Right lobe of liver (tissue), 6 donors: Measurements from ENCODE around the gene RGS6. TPM values are rescaled to one million over a fixed set of nuclear protein-coding genes. Genes with fewer than 3 reads are reported as not detected.

ENCODE experiments used
- ATAC-seq, 4 donors: fragments of 200-7000 bp; cut with Tn5 transposase; one replicate each; pipeline ENCODE4 v1.9.1; 2020; ENCODE audit warnings: mild to moderate bottlenecking in 4 of 4, moderate library complexity in 4 of 4
- DNase-seq, 3 donors: peaks; one replicate each; pipeline ENCODE4 v3.0.0-alpha.2; 2020
- H3K27ac ChIP-seq, 3 donors: fragments of 200-600 bp; one replicate each; pipeline ENCODE4 v1.8.0; 2022
- H3K27me3 ChIP-seq, 2 donors: fragments of 200-600 bp; one replicate each; pipeline ENCODE4 v1.8.0; 2022
- H3K36me3 ChIP-seq, 4 donors: fragments of 200-600 bp; sonication (generic) in 1 of 4; one replicate each; pipeline versions ENCODE4 v1.5.1 to v1.8.0; 2017 to 2022; ENCODE audit warnings: control low read depth in 1 of 4
- H3K4me1 ChIP-seq, 4 donors: fragments of 200-600 bp; sonication (generic) in 1 of 4; one replicate each; pipeline versions ENCODE4 v1.5.1 to v1.8.0; 2017 to 2022; ENCODE audit warnings: control low read depth in 1 of 4
- H3K4me3 ChIP-seq, 3 donors: fragments of 200-600 bp; one replicate each; pipeline ENCODE4 v1.8.0; 2022
- H3K9me3 ChIP-seq, 4 donors: fragments of 200-600 bp; sonication (generic) in 1 of 4; one replicate each; pipeline versions ENCODE4 v1.5.1 to v1.8.0; 2017 to 2022; ENCODE audit warnings: control low read depth in 1 of 4
- POLR2A ChIP-seq: fragments of 450-650 bp; IDR thresholded peaks from one replicate; pipeline ENCODE4 v1.6.1; 2017; ENCODE audit warnings: antibody characterized with exemption, mild to moderate bottlenecking
- WGBS: methylation state at CpG from one replicate; pipeline ENCODE4 v1.1.6; 2018; ENCODE audit warnings: low coverage, low lambda C conversion rate; ENCODE audit not compliant: insufficient coverage; ENCODE audit errors: missing lambda C conversion rate; 5-methylcytosine and 5-hydroxymethylcytosine counted together
- intact Hi-C, 2 donors: fragments of 100-400 bp; cut with DNase I; formaldehyde crosslinking; loops; one replicate each; pipeline versions ENCODE4 v1.11.2 to v1.14.1; 2022
- total RNA-seq, 6 experiments: library from RNA; depleted of rRNA in 2 of 6; stranded (reverse); fragments of >200 nt in 2 of 6; fragmentation: NEBNext Ultra II Directional in 3 of 6; extraction: Animal tissue kit (Norgen Biotek cat#: 25700) in 3 of 6; gene quantifications; one replicate each; pipeline versions ENCODE4 v1.1.0 to v1.2.4, GENCODE V29; 2016 to 2023
- TF ChIP-seq, protein P1 (sequence below), 4 donors: fragments of 200-600 bp in 3 of 4; fragments of 450-650 bp in 1 of 4; IDR thresholded peaks; one replicate each; pipeline versions ENCODE4 v1.5.1 to v1.8.0; 2016 to 2022; ENCODE audit warnings: antibody characterized with exemption in 4 of 4, mild to moderate bottlenecking in 2 of 4
- donor health status: DM: no; HTN: yes; CAD: no.
- donor health status: DM: no; HTN: no; CAD: no.
- donor health status: DM: no; HTN: no; CAD: no.
- donor health status: DM: no; HTN: yes; CAD: no.
- donor health status: DM: no; HTN: yes; CAD: no.

Gene RGS6
- total RNA-seq, 6 experiments from 2014 or later = 0.07 TPM; not detected in 5

DNA sequence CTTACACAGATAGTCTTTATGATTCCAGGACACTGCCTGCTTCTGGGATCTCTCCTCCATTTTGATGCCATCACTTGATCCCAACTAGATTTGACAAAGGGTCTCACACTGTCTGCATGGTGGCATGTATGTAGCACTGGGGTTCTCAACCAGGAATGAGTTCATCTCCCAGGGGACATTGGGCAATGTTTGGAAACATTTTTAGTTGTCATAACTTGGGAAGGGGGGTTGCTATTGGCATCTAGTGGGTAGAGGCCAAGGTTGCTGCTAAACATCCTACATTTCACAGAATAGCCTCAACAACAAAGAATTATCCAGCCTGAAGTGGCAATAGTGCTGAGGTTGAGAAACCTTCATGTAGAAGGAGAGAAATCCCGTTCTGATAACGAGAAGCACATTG lies 585.5 kb downstream of the RGS6 start:
- DNase-seq (no peak), ATAC-seq (no peak)
- Histone ChIP-seq H3K4me3 (no peak overlapping the region), H3K27me3 (no peaks in the 10 kb centered on the region), H3K9me3 (no peaks in the 10 kb centered on the region), H3K36me3 (no peaks in the 10 kb centered on the region), H3K4me1 (peaks cover 0 to 3% (median 0%) of the 10 kb centered on the region in 4 donors), H3K27ac (no peak overlapping the region)
- intact Hi-C loops = loop anchor here (5.0 kb wide), 1 partner anchor 390 kb away; no protein-coding TSS in a partner anchor
- WGBS = 46% methylated on average over 2 of the region's 2 CpGs
- TF ChIP-seq, protein P1, sequence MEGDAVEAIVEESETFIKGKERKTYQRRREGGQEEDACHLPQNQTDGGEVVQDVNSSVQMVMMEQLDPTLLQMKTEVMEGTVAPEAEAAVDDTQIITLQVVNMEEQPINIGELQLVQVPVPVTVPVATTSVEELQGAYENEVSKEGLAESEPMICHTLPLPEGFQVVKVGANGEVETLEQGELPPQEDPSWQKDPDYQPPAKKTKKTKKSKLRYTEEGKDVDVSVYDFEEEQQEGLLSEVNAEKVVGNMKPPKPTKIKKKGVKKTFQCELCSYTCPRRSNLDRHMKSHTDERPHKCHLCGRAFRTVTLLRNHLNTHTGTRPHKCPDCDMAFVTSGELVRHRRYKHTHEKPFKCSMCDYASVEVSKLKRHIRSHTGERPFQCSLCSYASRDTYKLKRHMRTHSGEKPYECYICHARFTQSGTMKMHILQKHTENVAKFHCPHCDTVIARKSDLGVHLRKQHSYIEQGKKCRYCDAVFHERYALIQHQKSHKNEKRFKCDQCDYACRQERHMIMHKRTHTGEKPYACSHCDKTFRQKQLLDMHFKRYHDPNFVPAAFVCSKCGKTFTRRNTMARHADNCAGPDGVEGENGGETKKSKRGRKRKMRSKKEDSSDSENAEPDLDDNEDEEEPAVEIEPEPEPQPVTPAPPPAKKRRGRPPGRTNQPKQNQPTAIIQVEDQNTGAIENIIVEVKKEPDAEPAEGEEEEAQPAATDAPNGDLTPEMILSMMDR (IDR thresholded peaks at IDR 0.05) = no peak
- TF ChIP-seq POLR2A = no peak

DNA sequence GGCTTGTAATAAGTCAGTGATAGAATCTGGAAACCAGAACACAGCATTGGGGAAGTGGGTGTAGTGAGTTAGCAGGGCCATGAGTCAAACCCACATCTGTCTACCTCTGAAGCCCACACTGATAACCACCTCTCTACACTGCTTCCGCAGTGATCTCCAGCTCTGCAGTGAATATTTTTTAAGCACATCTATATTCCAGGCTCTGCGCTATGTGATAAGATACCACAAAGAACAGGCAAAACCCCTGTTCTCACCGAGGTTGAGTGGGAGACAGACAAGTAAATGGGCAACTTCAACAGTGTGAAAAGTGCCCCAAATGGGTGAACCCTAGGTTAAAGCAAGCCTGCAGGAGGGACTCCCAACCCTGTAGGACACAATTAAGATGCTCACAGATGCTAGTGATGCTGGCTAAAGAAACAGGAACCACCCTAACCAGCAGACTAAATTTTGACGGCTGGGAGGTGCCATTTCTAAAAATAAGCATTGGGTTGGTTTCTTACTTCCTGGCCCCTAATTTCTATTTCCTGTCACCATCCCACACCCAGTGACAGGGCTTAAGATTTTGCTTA lies 586.7 kb downstream of the RGS6 start:
- intact Hi-C loops = loop anchor here (5.0 kb wide), 1 partner anchor 388 kb away; no protein-coding TSS in a partner anchor
- Histone ChIP-seq H3K4me3 (no peak overlapping the region), H3K9me3 (no peaks in the 10 kb centered on the region), H3K27me3 (no peaks in the 10 kb centered on the region), H3K4me1 (peaks cover 0 to 15% (median 4%) of the 10 kb centered on the region in 4 donors), H3K27ac (no peak overlapping the region), H3K36me3 (no peaks in the 10 kb centered on the region)
- ATAC-seq (no peak), DNase-seq (no peak)
- 58% methylated on average over 3 of the region's 4 CpGs for WGBS
- no peak for TF ChIP-seq POLR2A
- TF ChIP-seq, protein P1 (IDR thresholded peaks at IDR 0.05) = no peak

DNA sequence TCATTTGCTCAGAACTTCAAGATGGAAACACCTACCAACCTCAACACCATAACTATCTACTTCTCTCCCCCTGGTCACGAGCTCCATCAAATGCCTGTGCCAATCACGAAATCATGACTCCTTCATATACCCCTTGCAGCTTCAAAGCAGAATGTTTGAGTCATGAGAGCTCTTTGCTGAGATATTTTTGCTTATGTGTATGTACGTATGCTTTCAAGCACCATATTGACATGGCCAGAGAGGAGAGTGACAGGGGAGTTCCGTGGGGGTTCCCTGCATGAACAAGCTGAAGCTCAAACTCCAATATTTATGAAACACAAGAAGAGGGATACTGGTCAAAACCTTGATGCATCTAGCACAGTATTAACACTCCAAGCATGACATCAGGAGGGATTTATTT lies 587.3 kb downstream of the RGS6 start:
- Histone ChIP-seq H3K9me3 (no peaks in the 10 kb centered on the region), H3K27me3 (no peaks in the 10 kb centered on the region), H3K4me3 (no peak overlapping the region), H3K4me1 (peaks cover 0 to 19% (median 5%) of the 10 kb centered on the region in 4 donors), H3K36me3 (no peaks in the 10 kb centered on the region), H3K27ac (no peak overlapping the region)
- WGBS = 67% methylated on average over 4 of the region's 4 CpGs
- ATAC-seq (no peak), DNase-seq (no peak)
- intact Hi-C loops = loop anchor here (5.0 kb wide), 1 partner anchor 388 kb away; no protein-coding TSS in a partner anchor
- TF ChIP-seq, protein P1 (IDR thresholded peaks at IDR 0.05) = no peak
- TF ChIP-seq POLR2A = no peak

DNA sequence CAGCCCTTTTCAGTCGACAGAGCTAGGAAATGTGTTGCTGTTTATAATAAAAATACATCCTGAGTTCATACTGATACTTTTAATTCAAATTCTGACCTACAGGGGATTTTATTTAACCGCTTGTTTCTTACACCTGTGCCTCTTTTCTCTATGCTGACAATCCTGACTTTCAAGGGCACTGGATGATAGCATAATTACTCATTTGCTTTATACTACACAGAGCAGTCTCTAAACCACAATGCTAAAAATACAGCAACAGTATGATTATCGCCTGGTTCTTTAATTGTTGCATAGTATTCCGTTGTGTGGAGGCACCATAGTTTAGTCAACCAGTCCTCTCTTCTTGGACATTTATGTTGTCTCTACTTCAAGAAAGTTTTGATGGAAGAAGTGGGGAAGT lies 588.8 kb downstream of the RGS6 start:
- H3K4me3 ChIP-seq = no peak overlapping the region
- WGBS = 74% methylated on average over 4 of the region's 4 CpGs
- no peaks in the 10 kb centered on the region for H3K36me3 ChIP-seq
- no peaks in the 10 kb centered on the region for H3K9me3 ChIP-seq
- no peaks in the 10 kb centered on the region for H3K27me3 ChIP-seq
- H3K27ac ChIP-seq = no peak overlapping the region
- ATAC-seq = no peak
- no peak for DNase-seq
- TF ChIP-seq POLR2A = no peak
- TF ChIP-seq, protein P1 (IDR thresholded peaks at IDR 0.05) = no peak
- peaks cover 0 to 19% (median 5%) of the 10 kb centered on the region in 4 donors for H3K4me1 ChIP-seq
- intact Hi-C loops = no loop called here
